ENCODE results near the gene NOM1. TPM values are rescaled to one million over a fixed set of nuclear protein-coding genes. Genes with fewer than 3 reads are reported as not detected.
A peak's percentile ranks its signal among the peaks of the same experiment; 100 is the strongest.

NOM1 gene
- total and polyA plus RNA-seq, 2 experiments from 2014 or later = 9.0 to 9.7 TPM

- Histone ChIP-seq H3K4me3 (no peak overlapping the region), H3K79me2 (no peaks in the 10 kb centered on the region), H3K9me3 (ENCODE audit: low read depth) (no peaks in the 10 kb centered on the region), H3K36me3 (replicated peaks; ENCODE audit: insufficient read depth, low read depth) (no peaks in the 10 kb centered on the region), H4K20me1 (ENCODE audit: insufficient read depth, poor library complexity, severe bottlenecking) (no peaks in the 10 kb centered on the region), H3K27ac (no peak overlapping the region), H3K4me2 (no peak overlapping the region), H3K4me1 (ENCODE audit: insufficient read depth) (peaks cover 5% of the 10 kb centered on the region), H3K9me2 (replicated peaks; ENCODE audit: insufficient read depth) (no peaks in the 10 kb centered on the region), H3K27me3 (no peaks in the 10 kb centered on the region), H2AFZ (no peak overlapping the region)
- DNase-seq (ENCODE audit: low spot score) = no peak
- no peak for TF ChIP-seq EZH2phosphoT487 (IDR thresholded peaks at IDR 0.05; ENCODE audit: low read depth, severe bottlenecking, unreplicated experiment)
- no peak for TF ChIP-seq CTCF (IDR thresholded peaks at IDR 0.05; ENCODE audit: poor library complexity)
- no peak for TF ChIP-seq EZH2 (IDR thresholded peaks at IDR 0.05; ENCODE audit: borderline replicate concordance)
- WGBS (ENCODE audit: low lambda C conversion rate, missing lambda C conversion rate) = 72% methylated on average over 5 of the region's 5 CpGs
Measured at GRCh38 chr7:156928406-156928747, 21.1 kb upstream of the NOM1 start.

GRCh38 chr7:156929789-156930539 is 19.5 kb upstream of the NOM1 start:
- Histone ChIP-seq H3K4me2 (no peak overlapping the region), H3K9me3 (ENCODE audit: low read depth) (no peaks in the 10 kb centered on the region), H3K4me3 (no peak overlapping the region), H2AFZ (no peak overlapping the region), H3K27ac (no peak overlapping the region), H3K27me3 (no peaks in the 10 kb centered on the region), H3K79me2 (no peaks in the 10 kb centered on the region), H3K4me1 (ENCODE audit: insufficient read depth) (peaks cover 5% of the 10 kb centered on the region), H4K20me1 (ENCODE audit: insufficient read depth, poor library complexity, severe bottlenecking) (no peaks in the 10 kb centered on the region), H3K36me3 (replicated peaks; ENCODE audit: insufficient read depth, low read depth) (no peaks in the 10 kb centered on the region), H3K9me2 (replicated peaks; ENCODE audit: insufficient read depth) (no peaks in the 10 kb centered on the region)
- no peak for TF ChIP-seq CTCF (IDR thresholded peaks at IDR 0.05; ENCODE audit: poor library complexity)
- no peak for TF ChIP-seq EZH2phosphoT487 (IDR thresholded peaks at IDR 0.05; ENCODE audit: low read depth, severe bottlenecking, unreplicated experiment)
- no peak for TF ChIP-seq EZH2 (IDR thresholded peaks at IDR 0.05; ENCODE audit: borderline replicate concordance)
- 65% methylated on average over 16 of the region's 16 CpGs for WGBS (ENCODE audit: low lambda C conversion rate, missing lambda C conversion rate)
- DNase-seq (ENCODE audit: low spot score) = no peak

GRCh38 chr7:156932006-156932405 is 17.5 kb upstream of the NOM1 start:
- Histone ChIP-seq H3K79me2 (no peaks in the 10 kb centered on the region), H3K9me3 (ENCODE audit: low read depth) (no peaks in the 10 kb centered on the region), H3K4me3 (no peak overlapping the region), H3K36me3 (replicated peaks; ENCODE audit: insufficient read depth, low read depth) (no peaks in the 10 kb centered on the region), H3K9me2 (replicated peaks; ENCODE audit: insufficient read depth) (no peaks in the 10 kb centered on the region), H3K4me2 (peak overlapping the region; percentile 63), H4K20me1 (ENCODE audit: insufficient read depth, poor library complexity, severe bottlenecking) (no peaks in the 10 kb centered on the region), H3K4me1 (ENCODE audit: insufficient read depth) (peaks cover 5% of the 10 kb centered on the region), H3K27me3 (no peaks in the 10 kb centered on the region), H2AFZ (peak overlapping the region; percentile 29), H3K27ac (no peak overlapping the region)
- TF ChIP-seq EZH2 (IDR thresholded peaks at IDR 0.05; ENCODE audit: borderline replicate concordance) = no peak
- no peak for TF ChIP-seq CTCF (IDR thresholded peaks at IDR 0.05; ENCODE audit: poor library complexity)
- no peak for TF ChIP-seq EZH2phosphoT487 (IDR thresholded peaks at IDR 0.05; ENCODE audit: low read depth, severe bottlenecking, unreplicated experiment)
- WGBS (ENCODE audit: low lambda C conversion rate, missing lambda C conversion rate) = 18% methylated on average over 7 of the region's 7 CpGs
- no peak for DNase-seq (ENCODE audit: low spot score)

Measured in hepatocyte (in vitro differentiated cells).